HG03571 (cell line): ENCODE data around the gene ARHGAP44.
"Not testable (repeated sequence)": the region's sequence is repeated elsewhere in the genome, so short reads cannot be mapped to it uniquely, and the experiment has no call there.

Source experiments
- ATAC-seq: cut with Tn5 transposase; IDR thresholded peaks from one replicate; pipeline ENCODE4 v1.9.1; 2021; ENCODE audit not compliant: unreplicated experiment

ARHGAP44 gene

GRCh38 chr17:12959441-12959840, 170.1 kb downstream of the ARHGAP44 start:
- no peak for ATAC-seq

- no peak for ATAC-seq
Observed at GRCh38 chr17:12961655-12962054, 172.4 kb downstream of the ARHGAP44 start.

- ATAC-seq = no peak
Observed at GRCh38 chr17:12963505-12963904, 174.2 kb downstream of the ARHGAP44 start.

- ATAC-seq = no peak
Observed at GRCh38 chr17:12964162-12964561, 174.9 kb downstream of the ARHGAP44 start.

- ATAC-seq = no peak
Observed at GRCh38 chr17:12964840-12965239, 175.5 kb downstream of the ARHGAP44 start.

- ATAC-seq = no peak
Observed at GRCh38 chr17:12965988-12966387, 176.7 kb downstream of the ARHGAP44 start.

- ATAC-seq = no peak
Observed at GRCh38 chr17:12966413-12966812, 177.1 kb downstream of the ARHGAP44 start.

GRCh38 chr17:12967962-12968361, 178.7 kb downstream of the ARHGAP44 start:
- ATAC-seq = no peak

- no peak for ATAC-seq
Observed at GRCh38 chr17:12973496-12974004, 184.3 kb downstream of the ARHGAP44 start.

- ATAC-seq = no peak
Observed at GRCh38 chr17:12974005-12974531, 184.8 kb downstream of the ARHGAP44 start.

GRCh38 chr17:12977008-12977751, 187.9 kb downstream of the ARHGAP44 start:
- ATAC-seq = no peak

- ATAC-seq = not testable (repeated sequence)
Observed at GRCh38 chr17:12978787-12979186, 189.5 kb downstream of the ARHGAP44 start.

GRCh38 chr17:12979246-12979645, 189.9 kb downstream of the ARHGAP44 start:
- no peak for ATAC-seq

GRCh38 chr17:12979826-12980500, 190.7 kb downstream of the ARHGAP44 start:
- no peak for ATAC-seq

- ATAC-seq = no peak
Observed at GRCh38 chr17:12982224-12982623, 192.9 kb downstream of the ARHGAP44 start.

GRCh38 chr17:12983991-12984884, 194.9 kb downstream of the ARHGAP44 start:
- no peak for ATAC-seq

- no peak for ATAC-seq
Observed at GRCh38 chr17:12985431-12986293, 196.4 kb downstream of the ARHGAP44 start.

- no peak for ATAC-seq
Observed at GRCh38 chr17:12987120-12987519, 197.8 kb downstream of the ARHGAP44 start.

GRCh38 chr17:12990041-12990808, 200.9 kb downstream of the ARHGAP44 start:
- ATAC-seq = no peak
